H1 (cell line): ENCODE measurements around the gene LPGAT1. TPM values are rescaled to one million over a fixed set of nuclear protein-coding genes. Genes with fewer than 3 reads are reported as not detected.

Source experiments
- CHD2 ChIP-seq: IDR thresholded peaks from 2 replicates; pipeline ENCODE4 v1.6.1; 2012; ENCODE audit warnings: low read length, improper control_type of control experiment
- EZH2 ChIP-seq: fragments of 200-600 bp; sonication (generic); IDR thresholded peaks from 2 replicates; pipeline ENCODE4 v1.7.1; 2012; ENCODE audit warnings: low read depth, mild to moderate bottlenecking, moderate library complexity, low read length, inconsistent platforms; ENCODE audit not compliant: severe bottlenecking
- GABPA ChIP-seq: IDR thresholded peaks from 2 replicates; pipeline ENCODE4 v1.6.1; 2011; ENCODE audit warnings: mild to moderate bottlenecking, low read length, moderate library complexity, borderline replicate concordance; ENCODE audit not compliant: insufficient read depth
- RAD21 ChIP-seq, 2 experiments: IDR thresholded peaks in 1 of 2; conservative IDR thresholded peaks in 1 of 2; 2 replicates each; pipeline ENCODE4 v1.6.1; 2011; ENCODE audit warnings: low read depth in 2 of 2, low read length in 2 of 2, improper control_type of control experiment in 1 of 2, inconsistent platforms in 1 of 2, mild to moderate bottlenecking in 1 of 2, moderate library complexity in 1 of 2
- SIRT6 ChIP-seq: IDR thresholded peaks from one replicate; pipeline ENCODE4 v1.7.1; 2012; ENCODE audit warnings: low read length, inconsistent platforms
- TBP ChIP-seq: IDR thresholded peaks from 2 replicates; pipeline ENCODE4 v1.6.1; 2011; ENCODE audit warnings: low read depth, low read length, improper control_type of control experiment
- polyA plus RNA-seq, 7 experiments: library from polyadenylated mRNA; depleted of rRNA in 3 of 7; stranded (reverse) in 5 of 7; unstranded in 2 of 7; fragments of >200 nt in 5 of 7; fragments of 200-250 nt in 2 of 7; gene quantifications; 1 replicate in 5 of 7; 2 replicates in 1 of 7; 4 replicates in 1 of 7; pipeline versions ENCODE4 v1.2.1 to v1.2.3, GENCODE V29; 2011 to 2013; ENCODE audit warnings: missing spikeins in 2 of 7, mixed read lengths in 2 of 7
- total RNA-seq: library from RNA; stranded (reverse); fragmentation: NEBNext Ultra II Directional; extraction: Animal tissue kit (Norgen Biotek cat#: 25700); gene quantifications from 2 replicates; pipeline ENCODE4 v1.2.1, GENCODE V29; 2021
- TF ChIP-seq, protein P1 (sequence below): fragments of 300-600 bp; sonication (generic); IDR thresholded peaks from 2 replicates; pipeline ENCODE4 v1.7.1; 2012; ENCODE audit warnings: low read length, moderate library complexity, mild to moderate bottlenecking, inconsistent platforms; ENCODE audit not compliant: insufficient replicate concordance
- TF ChIP-seq, protein P2 (sequence below): IDR thresholded peaks from 2 replicates; pipeline ENCODE4 v1.6.1; 2011; ENCODE audit warnings: low read length, improper control_type of control experiment

Gene LPGAT1
- total and polyA plus RNA-seq, 2 of the 8 experiments (the other 6 are each of a cell fraction or from before 2014, with no cell fraction given), result 2.3 to 13.5 TPM

DNA sequence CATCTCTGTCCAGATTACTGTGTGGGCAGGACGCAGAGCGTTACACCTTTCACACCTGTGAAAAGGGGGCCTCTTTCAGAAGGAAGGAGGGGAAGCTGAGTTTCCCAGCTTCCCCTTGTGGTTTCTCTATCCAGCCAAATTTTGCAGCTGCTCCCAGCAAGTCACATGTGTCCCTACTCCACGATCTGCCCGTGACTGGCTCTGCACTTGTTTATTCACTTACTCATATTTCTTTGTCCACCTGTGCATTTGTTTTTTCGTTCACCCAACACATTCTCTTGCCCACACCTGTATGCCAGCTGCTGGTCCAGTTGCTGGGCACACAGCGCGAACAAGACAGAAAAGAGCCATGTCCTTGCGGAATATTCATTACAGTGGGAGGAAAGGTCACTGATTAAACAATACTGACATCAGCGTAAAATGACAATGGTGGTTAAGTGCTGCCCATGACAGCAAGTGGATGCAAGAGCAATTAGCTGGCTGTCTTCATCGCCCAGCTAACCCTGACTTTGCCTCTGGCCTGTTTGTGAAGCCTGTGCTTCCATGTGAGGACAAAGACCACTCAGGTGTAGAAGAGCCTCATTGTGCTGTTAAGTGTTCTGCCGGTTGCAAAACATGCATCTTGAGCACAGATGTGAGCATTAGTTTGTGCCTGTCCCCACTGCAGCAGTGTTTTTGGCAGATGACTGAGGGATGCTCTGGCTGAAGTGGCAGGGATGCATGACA lies 126.6 kb downstream of the LPGAT1 start (continued):
- TF ChIP-seq, protein P1, sequence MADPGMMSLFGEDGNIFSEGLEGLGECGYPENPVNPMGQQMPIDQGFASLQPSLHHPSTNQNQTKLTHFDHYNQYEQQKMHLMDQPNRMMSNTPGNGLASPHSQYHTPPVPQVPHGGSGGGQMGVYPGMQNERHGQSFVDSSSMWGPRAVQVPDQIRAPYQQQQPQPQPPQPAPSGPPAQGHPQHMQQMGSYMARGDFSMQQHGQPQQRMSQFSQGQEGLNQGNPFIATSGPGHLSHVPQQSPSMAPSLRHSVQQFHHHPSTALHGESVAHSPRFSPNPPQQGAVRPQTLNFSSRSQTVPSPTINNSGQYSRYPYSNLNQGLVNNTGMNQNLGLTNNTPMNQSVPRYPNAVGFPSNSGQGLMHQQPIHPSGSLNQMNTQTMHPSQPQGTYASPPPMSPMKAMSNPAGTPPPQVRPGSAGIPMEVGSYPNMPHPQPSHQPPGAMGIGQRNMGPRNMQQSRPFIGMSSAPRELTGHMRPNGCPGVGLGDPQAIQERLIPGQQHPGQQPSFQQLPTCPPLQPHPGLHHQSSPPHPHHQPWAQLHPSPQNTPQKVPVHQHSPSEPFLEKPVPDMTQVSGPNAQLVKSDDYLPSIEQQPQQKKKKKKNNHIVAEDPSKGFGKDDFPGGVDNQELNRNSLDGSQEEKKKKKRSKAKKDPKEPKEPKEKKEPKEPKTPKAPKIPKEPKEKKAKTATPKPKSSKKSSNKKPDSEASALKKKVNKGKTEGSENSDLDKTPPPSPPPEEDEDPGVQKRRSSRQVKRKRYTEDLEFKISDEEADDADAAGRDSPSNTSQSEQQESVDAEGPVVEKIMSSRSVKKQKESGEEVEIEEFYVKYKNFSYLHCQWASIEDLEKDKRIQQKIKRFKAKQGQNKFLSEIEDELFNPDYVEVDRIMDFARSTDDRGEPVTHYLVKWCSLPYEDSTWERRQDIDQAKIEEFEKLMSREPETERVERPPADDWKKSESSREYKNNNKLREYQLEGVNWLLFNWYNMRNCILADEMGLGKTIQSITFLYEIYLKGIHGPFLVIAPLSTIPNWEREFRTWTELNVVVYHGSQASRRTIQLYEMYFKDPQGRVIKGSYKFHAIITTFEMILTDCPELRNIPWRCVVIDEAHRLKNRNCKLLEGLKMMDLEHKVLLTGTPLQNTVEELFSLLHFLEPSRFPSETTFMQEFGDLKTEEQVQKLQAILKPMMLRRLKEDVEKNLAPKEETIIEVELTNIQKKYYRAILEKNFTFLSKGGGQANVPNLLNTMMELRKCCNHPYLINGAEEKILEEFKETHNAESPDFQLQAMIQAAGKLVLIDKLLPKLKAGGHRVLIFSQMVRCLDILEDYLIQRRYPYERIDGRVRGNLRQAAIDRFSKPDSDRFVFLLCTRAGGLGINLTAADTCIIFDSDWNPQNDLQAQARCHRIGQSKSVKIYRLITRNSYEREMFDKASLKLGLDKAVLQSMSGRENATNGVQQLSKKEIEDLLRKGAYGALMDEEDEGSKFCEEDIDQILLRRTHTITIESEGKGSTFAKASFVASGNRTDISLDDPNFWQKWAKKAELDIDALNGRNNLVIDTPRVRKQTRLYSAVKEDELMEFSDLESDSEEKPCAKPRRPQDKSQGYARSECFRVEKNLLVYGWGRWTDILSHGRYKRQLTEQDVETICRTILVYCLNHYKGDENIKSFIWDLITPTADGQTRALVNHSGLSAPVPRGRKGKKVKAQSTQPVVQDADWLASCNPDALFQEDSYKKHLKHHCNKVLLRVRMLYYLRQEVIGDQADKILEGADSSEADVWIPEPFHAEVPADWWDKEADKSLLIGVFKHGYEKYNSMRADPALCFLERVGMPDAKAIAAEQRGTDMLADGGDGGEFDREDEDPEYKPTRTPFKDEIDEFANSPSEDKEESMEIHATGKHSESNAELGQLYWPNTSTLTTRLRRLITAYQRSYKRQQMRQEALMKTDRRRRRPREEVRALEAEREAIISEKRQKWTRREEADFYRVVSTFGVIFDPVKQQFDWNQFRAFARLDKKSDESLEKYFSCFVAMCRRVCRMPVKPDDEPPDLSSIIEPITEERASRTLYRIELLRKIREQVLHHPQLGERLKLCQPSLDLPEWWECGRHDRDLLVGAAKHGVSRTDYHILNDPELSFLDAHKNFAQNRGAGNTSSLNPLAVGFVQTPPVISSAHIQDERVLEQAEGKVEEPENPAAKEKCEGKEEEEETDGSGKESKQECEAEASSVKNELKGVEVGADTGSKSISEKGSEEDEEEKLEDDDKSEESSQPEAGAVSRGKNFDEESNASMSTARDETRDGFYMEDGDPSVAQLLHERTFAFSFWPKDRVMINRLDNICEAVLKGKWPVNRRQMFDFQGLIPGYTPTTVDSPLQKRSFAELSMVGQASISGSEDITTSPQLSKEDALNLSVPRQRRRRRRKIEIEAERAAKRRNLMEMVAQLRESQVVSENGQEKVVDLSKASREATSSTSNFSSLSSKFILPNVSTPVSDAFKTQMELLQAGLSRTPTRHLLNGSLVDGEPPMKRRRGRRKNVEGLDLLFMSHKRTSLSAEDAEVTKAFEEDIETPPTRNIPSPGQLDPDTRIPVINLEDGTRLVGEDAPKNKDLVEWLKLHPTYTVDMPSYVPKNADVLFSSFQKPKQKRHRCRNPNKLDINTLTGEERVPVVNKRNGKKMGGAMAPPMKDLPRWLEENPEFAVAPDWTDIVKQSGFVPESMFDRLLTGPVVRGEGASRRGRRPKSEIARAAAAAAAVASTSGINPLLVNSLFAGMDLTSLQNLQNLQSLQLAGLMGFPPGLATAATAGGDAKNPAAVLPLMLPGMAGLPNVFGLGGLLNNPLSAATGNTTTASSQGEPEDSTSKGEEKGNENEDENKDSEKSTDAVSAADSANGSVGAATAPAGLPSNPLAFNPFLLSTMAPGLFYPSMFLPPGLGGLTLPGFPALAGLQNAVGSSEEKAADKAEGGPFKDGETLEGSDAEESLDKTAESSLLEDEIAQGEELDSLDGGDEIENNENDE, result no peak
- TF ChIP-seq GABPA (no peak), RAD21 (IDR thresholded peaks at IDR 0.05 in 1 of 2, conservative IDR thresholded peaks at IDR 0.05 in 1 of 2; ENCODE audit: low read depth in 2 of 2, low read length in 2 of 2) (no peak), SIRT6 (no peak), TBP (no peak), EZH2 (no peak), CHD2 (no peak)
- TF ChIP-seq, protein P2, sequence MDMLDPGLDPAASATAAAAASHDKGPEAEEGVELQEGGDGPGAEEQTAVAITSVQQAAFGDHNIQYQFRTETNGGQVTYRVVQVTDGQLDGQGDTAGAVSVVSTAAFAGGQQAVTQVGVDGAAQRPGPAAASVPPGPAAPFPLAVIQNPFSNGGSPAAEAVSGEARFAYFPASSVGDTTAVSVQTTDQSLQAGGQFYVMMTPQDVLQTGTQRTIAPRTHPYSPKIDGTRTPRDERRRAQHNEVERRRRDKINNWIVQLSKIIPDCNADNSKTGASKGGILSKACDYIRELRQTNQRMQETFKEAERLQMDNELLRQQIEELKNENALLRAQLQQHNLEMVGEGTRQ, result no peak
